ENCODE measurements around the gene ZNRF3.
A peak's percentile ranks its signal among the peaks of the same experiment; 100 is the strongest.

Gene ZNRF3

DNA sequence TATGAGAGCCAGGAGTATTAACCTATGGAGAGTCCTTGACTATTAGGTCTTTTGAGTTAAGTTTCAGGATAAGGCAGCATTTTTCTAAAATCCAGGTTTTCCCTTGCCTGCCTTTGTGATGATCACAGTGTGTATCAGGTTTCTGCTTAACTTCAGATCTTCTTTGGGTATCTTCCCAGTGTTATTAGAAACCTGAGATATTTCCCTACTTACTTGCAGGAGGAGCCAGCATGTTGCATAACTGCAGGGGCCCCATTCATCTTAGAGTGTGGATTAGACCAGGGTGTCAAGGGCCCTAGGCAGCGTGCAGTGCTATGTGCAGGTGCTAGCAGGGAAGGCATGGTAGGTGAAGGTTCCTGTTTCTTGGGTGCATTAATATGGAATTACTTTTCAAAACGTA, 69.5 kb downstream of the ZNRF3 start:
- H3K4me3 ChIP-seq, result no peak overlapping the region
- DNase-seq (ENCODE audit: low spot score), result no peak
- H3K27ac ChIP-seq, result no peak overlapping the region
- TF ChIP-seq, protein P1, sequence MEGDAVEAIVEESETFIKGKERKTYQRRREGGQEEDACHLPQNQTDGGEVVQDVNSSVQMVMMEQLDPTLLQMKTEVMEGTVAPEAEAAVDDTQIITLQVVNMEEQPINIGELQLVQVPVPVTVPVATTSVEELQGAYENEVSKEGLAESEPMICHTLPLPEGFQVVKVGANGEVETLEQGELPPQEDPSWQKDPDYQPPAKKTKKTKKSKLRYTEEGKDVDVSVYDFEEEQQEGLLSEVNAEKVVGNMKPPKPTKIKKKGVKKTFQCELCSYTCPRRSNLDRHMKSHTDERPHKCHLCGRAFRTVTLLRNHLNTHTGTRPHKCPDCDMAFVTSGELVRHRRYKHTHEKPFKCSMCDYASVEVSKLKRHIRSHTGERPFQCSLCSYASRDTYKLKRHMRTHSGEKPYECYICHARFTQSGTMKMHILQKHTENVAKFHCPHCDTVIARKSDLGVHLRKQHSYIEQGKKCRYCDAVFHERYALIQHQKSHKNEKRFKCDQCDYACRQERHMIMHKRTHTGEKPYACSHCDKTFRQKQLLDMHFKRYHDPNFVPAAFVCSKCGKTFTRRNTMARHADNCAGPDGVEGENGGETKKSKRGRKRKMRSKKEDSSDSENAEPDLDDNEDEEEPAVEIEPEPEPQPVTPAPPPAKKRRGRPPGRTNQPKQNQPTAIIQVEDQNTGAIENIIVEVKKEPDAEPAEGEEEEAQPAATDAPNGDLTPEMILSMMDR (IDR thresholded peaks at IDR 0.05), result no peak

DNA sequence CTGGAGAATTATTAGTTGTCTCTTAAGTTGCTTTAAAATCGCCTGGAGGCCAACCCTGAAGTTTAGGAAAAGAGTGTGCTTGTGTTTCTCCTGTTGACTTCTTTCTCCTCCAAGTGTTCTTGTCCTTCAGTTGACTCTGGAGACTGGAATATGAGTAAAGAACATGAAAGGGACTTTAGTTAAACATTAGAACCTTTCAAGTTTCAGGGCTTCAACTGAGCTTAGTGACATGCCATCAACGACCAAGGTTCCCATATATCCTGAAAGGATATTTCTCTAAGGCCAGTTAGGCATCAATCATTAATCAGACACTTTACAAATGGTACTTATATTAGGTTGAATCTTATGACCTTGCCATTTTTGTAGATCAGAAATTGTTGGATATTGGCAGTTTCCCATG, 70.0 kb downstream of the ZNRF3 start:
- Histone ChIP-seq H3K4me3 (no peak overlapping the region), H3K27ac (no peak overlapping the region)
- no peak for DNase-seq (ENCODE audit: low spot score)
- TF ChIP-seq, protein P1 (IDR thresholded peaks at IDR 0.05), result no peak

DNA sequence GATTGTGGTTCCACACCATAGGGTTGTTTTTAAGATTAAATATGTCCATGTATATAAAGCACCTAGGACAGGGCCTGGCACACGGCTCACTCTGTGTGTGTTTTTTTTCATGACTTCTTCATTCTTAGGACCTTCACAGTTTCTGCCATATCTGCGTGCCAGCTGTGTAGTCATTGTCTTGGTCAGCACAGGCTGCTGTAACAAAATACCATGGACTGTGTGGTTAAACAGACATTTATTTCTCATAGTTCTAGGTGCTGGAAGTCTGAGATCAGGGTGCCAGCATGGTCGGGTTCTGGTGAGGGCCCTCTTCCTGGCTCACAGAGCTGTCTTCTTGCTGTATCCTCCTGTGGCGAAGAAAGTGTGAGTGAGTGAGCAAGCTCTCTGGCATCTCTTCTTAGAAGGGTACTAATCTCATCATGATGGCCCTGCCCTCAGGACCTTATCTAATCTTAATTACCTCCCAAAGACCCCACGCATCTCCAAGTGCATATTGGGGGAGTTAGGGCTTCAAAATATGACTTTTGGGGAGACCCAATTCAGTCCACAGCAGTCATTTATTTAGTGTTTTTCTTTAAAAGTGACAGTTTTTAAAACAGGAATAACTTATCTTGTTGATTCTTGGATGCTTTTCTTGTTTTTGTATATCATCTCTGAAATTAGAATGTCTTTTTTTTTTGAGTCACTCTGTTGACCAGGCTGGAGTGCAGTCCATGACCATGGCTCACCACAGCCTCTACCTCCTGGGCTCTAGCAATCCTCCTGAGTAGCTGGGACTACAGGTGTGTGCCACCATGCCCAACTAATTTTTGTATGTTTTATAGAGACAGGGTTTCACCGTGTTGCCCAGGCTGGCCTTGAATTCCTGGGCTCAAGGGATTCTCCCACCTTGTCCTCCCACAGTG, 70.9 kb downstream of the ZNRF3 start:
- Histone ChIP-seq H3K27ac (no peak overlapping the region), H3K4me3 (no peak overlapping the region)
- DNase-seq (ENCODE audit: low spot score), result no peak
- TF ChIP-seq, protein P1 (IDR thresholded peaks at IDR 0.05), result no peak

DNA sequence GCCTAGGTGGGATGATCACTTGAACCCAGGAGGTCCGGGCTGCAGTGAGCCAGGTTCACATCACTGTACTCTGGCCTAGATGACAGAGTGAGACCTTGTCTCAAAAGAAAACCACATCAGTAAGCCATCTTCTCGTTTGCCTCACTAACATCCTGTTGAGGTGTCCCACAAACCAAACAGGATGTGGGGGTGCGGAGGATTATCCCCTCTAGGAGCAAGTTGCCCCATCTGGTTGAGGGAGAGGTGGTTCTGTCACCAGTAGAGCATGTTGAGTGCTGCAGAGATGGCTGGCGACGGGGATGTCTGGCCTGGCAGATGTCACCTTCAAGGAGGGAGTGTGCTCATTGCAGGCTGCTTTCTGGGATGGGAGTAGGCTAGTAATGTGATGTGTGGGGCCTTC, 72.4 kb downstream of the ZNRF3 start:
- H3K4me3 ChIP-seq, result no peak overlapping the region
- no peak overlapping the region for H3K27ac ChIP-seq
- TF ChIP-seq, protein P1 (IDR thresholded peaks at IDR 0.05), result no peak
- no peak for DNase-seq (ENCODE audit: low spot score)

DNA sequence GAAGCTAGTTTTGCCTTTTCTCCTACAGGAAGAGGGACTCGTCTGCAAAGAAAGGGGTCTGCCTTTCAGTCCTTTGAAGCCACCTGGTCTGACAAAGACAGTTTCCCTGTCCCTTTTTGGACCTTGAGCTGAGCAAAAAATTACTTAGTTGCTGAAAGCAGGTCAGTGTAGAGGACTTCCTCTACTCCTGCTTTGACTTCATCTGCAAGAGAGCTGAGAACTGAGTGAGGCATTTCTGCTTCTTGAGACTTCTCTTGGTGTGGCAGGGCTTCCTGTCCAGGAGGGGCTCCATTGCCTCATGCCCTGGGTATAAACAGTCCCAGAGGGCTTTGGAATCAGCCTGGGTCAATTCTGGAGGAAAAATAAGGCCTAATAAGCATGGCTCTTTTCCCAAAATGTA, 73.1 kb downstream of the ZNRF3 start:
- TF ChIP-seq, protein P1 (IDR thresholded peaks at IDR 0.05), result no peak
- Histone ChIP-seq H3K27ac (no peak overlapping the region), H3K4me3 (no peak overlapping the region)
- no peak for DNase-seq (ENCODE audit: low spot score)

DNA sequence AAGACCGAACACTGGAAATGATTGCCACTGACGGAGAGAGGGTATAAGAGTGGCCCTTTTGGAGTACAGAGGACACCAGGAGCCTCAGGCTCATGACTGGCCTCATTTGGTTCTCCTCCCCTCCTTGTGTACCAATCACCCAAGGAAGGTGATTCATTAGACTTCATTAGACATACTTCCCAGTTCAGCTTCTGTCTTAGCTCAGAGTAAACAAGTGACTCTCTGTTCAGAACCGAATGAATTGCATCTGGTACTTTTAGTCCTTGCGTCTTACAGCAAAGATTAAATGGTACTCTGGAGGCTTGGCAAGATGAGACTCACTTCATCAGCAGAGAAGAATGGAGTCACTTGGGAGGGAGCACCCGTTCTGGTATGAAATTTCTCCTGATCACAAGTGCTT, 75.2 kb downstream of the ZNRF3 start:
- H3K27ac ChIP-seq, result peak overlapping the region in 1 of 2 donors; percentile 26
- DNase-seq (ENCODE audit: low spot score), result no peak

More for the DNA sequence above, 75.2 kb downstream of the ZNRF3 start:
- TF ChIP-seq, protein P1 (IDR thresholded peaks at IDR 0.05), result no peak
- no peak overlapping the region for H3K4me3 ChIP-seq
